Stimulated activated CD4-positive, alpha-beta T cell treated with anti-CD3 and anti-CD28 coated beads, Interleukin-12 subunit alpha, Interleukin-12 subunit beta, amount 100 ng/mL, for 4 hours (primary cell): Measurements from ENCODE around the gene PRKN.

ENCODE experiments used
- DNase-seq: peaks from one replicate; pipeline ENCODE4 v3.0.0-alpha.2; 2020

The PRKN gene

DNA sequence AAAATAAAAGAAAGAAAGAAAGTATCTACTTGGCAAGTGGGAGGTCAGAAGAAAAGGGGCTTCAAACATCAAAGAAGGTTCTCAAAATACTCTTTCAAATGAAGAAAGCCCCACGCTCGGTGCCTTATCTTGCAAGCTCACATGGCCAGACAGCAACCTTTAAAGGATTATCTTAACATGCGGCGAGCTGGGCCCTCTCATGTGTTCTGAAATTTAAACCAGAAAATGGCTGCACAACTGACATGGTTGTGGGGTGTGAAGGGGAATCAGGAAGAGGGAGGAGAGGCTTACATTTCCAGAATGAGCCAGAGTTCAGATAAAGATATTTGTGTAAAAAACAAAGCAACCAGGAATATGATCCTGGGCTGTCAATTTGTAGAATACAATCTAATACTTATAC is 363.1 kb downstream of the PRKN start:
- DNase-seq: no peak

DNA sequence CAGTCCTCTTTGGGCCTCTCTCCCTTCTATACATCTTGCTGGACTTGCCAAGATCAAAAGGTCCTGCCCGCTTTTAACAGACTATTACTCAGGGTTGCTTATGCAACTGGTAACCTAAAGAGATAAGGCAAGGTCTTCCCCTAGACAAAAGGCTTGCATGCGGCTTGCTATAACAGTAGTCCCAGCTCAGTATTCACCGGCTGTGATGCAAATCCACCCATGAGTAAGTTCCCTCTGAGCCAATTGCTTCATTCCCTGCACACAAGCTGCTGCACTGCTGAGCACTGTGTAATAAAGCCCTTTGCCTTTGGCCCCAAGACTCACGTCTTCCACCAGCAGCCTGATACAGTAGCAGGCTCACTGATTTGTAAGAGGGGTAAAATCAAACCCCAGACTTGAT is 363.8 kb downstream of the PRKN start:
- no peak for DNase-seq

DNA sequence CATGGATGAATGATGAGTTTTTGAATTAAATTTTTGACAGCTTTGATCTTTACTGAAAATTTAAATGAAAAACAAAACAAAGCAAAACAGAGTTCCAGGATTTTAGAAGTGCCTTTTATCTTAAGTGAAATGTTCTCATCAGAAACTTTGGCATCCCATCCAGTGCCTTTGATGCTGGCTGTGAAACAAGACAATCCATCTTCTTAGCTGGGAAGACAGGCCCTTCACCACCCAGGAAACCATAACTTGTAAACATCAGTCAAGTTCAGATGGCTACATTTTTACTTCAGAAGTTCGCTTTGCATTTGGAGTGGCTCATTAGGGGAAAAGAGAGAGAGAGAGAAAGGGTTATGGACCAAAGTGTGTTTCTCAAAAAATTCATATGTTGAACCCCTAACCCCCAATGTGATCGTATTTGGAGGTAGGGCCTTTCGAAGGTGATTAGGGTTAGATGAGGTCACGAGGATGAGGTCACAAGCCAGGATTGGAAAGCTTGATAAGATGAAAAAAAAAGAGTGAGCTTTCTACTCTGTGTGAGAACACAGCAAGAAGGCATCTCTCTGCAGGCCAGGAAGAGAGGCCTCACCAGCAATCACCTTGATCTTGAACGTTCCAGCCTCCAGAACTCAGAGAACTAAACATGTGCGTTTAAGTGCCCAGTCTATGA is 366.5 kb downstream of the PRKN start:
- no peak for DNase-seq

DNA sequence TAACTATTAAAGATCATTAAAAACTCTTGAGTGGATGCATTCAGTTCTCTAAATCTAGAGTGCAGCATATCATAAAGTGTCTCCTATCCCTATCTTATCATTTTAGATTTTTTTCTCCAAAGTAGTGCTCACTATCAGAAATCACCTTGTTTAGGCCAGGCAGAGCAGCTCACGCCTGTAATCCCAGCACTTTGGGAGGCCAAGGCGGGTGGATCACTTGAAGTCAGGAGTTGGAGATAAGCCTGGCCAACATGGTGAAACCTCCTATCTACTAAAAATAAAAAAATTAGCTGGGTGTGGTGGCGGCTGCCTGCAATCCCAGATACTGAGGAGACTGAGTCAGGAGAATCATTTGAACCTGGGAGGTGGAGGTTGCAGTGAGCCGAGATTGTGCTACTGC is 368.9 kb downstream of the PRKN start:
- no peak for DNase-seq

DNA sequence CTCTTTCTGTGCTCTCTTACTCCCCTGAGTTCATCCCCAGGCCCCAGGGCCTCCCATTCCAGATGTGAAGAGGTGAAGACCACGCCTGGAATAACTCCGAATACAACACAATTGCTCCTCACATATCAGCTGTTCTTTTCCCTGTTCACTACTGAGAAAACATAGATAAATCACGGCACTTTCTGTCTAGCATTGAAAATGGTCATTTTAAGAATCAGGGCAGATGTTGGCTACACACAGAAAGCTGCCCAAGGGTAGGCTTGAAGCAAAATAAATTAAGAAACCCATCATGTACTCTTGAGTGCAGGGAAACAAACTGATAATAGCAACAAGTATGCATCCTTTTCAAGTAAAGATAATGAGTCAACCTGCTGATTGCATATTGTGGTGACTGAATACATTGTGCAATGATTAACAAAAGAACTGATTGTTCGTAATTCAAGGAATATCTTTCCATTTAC is 382.5 kb downstream of the PRKN start:
- no peak for DNase-seq

DNA sequence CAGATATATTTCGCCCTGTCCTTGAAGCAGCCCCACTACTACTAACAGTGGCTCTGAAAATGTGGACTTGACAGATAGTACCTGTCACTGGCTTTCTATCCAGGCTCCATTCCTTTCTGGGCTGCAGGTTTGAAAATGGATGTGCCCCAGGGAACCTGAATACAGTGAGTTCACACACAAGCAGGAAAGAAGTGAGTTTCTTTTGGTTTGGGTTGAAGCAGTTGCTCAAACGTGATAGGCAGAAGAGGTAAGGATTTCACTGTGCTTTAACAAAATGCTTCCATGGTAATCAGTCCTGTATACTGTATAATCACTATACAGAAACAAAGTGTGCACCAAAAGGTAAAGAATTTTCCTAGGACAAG is 382.9 kb downstream of the PRKN start:
- DNase-seq: no peak

DNA sequence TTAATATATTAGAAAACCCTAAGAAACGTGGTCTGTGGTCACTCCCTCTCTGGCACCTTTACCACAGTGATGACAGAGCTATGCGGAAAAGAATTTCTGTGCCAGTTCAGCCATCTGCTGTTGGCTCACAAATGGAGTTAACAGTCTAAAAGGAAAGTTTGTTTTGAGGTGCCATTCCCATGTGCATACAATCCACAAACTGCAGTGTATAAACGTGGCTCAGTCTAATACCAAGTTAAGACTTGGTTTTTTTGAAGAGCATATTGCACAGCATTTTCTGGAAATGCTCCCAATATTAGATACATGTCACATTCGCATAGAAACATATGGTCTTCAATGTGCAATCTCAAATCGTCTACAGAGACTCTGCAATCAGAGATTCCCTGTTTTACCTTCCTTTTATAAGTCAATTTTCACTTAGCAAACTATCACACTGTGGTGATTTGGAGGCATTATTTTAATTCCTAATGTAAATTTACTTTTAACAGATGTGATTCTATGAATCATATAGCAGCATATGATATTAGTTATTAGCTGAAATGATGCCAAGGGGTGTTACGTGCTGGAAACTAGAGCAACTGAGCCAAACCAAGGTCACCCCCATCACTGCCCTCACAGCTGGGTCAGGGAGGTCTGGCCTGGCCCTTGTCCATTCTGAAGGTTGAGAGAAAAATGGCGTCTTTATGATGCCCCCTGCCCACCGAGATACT is 383.5 kb downstream of the PRKN start:
- no peak for DNase-seq

DNA sequence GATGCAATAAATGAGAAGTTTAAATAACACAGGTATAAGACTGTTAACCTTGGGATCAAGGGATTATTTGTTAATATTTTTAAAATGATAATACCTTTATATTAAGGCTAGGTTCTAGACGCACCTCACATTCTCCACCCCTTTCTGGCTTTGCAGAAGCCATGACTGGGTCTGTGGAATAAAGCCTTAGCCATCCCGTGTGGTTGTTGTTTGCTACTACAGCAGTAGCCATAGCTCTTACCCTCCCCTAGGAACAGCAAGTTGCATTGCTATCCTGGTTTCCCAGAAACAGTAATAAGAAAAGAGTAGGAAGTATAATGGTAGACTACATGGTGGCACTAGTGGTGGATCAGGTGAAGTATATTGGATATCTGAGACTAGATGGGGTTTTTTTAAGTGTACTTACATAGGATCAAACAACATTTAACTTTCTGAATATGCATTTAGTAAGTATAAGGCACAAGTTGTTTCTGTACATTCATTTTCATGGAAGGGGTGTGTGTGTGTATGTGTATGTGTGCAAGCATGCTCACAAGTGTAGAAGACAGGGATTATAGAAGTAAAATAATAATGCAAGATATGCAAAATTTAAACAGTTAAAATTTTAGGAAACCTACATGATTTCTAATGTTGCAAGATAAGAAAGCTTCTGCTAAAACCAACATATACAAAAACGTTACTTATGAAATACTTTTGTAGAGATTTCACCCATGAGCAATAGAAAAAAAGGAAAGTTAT is 384.2 kb downstream of the PRKN start:
- no peak for DNase-seq

DNA sequence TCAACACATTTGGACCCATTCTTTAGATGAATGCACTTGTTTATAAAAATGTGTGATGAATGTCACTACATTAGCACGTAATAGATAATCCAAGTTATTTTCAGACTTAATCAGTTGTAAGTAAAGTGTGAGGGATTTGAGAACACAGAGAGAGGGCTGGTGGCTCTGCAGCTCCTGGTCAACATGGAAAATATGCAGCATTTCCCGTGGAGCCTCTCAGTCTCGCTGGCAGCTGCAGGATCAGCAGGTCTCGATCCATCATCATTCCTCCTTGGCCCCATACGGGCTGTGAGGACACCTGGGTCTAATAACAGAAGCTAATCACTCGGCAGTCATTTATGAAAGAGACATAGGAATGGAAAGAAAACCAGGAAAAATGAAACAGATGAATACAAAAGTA is 390.2 kb downstream of the PRKN start:
- DNase-seq: no peak

DNA sequence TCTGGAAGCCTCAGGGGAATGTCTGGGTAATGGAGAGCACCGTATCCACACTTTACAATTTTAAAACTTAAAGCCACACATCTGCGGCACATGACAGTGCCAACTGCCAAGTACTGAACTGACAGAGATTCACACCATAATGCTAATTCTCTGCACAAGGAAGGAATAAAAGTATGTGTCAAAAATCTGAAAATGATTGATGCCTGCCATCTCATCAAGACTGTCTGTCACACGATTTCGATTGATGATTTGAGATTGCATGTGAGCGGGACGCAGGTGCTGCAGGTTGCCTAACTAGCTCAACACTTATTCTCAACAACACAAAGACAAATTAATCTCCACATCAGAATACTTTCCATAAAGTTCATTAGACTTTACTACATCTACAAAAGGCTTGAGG is 391.2 kb downstream of the PRKN start:
- DNase-seq: no peak

DNA sequence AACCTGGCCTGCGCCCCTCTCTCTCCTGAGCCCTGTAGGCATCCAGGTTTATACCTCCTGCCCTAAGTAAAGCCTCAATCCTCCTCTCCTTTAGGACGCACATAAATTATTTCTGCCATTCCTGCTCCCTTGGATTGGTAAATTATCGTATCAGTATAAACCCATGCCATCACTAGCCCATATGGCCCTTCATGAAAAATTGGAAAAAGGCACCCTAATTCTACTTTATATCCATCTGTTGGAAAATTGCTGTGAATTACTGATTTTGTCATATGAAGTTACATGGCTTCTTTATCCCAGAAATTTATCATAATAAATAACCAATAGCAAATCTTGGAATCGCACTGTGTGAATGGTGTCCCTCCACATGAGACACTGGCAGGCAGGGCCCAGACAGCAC is 395.2 kb downstream of the PRKN start:
- no peak for DNase-seq

DNA sequence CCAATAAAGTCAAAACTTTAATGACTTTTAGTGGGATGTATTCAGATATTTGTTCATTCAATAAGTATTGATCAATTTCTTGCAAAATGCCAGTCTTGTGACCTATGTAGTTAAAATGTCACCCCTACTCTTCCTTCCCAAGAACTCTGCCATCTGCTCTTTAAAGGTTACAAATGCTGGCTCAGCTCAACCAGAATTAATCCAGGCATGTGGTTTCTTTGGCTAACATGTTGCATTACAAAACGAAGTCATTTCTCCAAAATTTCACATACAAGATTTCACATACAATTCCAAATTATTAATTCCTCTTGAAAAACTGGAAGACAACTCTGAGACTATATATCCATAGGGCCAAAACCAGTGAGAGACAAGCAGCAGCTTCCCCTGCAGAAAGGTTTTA is 395.7 kb downstream of the PRKN start:
- no peak for DNase-seq

DNA sequence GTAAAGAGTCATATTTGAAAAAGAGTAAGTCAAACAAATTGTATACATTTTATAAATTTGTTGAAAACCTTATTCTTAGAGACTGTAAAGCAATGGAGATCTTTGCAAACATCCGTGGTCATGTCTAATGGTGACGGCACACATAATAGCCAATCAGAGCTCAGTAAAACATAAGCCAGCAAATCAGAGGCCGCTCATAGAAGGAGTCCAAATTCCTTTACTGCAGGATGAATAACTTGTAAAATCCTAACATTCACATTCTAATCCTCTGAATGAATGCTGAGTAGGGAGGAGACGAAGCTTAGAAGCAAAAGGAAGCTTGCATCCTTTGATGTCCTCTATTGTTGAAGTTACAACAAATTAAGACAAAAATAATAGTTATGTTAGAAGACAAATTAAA is 401.7 kb downstream of the PRKN start:
- no peak for DNase-seq

DNA sequence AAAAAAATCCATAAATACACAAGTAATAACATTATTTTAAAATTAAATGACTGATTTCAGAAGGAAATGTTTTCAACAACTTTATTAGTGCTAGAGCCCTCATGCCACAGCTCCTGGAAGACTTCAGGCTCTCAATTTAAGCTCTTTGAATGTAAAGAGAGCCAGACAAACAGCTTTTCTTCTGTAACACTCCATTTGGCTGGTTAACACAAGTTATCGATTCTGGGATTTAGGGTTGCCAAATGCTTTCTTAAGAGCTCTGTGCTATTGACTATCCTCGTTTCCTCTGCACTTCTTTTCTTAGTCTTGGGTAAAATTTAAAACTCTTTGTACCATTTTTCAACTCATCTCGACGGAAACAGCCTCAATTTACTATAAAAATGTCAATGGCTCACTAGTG is 402.5 kb downstream of the PRKN start:
- no peak for DNase-seq

DNA sequence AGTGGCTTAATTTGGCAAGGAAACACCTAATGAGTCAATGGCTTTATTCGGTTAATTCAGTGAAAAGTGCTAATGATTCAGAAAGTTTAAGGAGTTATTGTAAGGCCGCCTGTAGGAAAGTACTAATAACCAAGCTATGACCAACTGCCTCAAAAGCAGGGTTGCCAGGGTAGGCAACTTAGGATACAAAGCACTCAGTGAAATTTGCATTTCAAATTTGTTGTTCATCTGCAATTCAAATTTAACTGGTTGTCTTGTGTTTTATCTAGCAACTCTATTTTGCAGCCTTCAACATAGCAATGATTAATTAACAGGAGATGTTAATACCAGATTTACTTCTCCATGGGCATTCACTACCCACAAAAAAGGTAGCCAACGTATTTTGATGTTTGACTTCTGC is 412.3 kb downstream of the PRKN start:
- no peak for DNase-seq

DNA sequence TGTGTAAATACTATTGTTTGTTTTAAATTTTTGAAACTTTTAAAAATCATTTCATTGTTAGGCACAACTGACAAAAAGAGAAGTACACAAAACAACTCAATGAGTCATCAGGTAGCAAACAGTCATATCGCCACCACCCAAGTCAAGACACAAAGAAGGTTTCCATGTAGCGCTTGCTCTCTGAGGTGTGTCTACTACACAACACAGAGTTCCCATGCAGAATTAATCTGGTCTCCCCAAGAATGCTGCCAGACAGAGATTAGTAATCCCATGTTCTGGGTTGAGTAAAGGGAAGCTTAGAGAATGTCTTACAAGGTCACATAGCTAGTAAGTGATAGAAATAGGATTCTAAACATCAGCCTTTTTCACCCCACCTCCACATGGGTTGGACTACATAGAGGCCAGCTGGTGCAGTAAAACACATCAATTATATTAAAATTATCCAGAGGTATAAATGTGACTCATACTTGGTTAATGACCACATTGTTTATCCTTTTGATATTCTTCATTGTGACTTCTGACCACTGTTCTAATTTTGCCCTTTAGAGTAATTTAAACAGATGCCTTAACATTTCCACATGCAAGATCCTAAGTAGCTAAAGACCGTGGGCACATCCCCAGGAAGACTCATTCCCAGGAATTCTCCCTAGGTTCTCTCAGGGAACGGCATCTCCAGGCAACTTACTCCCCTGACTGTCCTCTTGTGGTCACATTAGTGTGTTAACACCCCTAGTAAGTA is 413.5 kb downstream of the PRKN start:
- no peak for DNase-seq

DNA sequence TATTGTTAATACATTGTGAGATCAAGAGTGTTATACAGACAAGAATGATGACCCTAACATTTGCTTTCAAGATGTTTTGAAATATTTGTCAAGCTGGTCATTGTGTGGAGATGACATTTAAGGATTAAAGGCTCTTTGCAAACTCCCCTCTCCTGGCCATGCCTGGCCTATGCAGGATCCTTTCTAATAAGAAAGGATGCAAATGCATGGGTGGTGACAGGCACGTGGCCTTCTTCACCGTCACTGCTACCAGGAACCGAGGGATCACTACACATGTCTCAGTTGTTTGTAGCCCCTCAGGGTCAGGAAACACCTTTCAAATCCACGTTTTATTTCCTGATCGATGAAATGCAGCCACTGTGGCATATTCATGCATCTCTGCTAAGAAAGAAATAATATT is 419.7 kb downstream of the PRKN start:
- DNase-seq: no peak

DNA sequence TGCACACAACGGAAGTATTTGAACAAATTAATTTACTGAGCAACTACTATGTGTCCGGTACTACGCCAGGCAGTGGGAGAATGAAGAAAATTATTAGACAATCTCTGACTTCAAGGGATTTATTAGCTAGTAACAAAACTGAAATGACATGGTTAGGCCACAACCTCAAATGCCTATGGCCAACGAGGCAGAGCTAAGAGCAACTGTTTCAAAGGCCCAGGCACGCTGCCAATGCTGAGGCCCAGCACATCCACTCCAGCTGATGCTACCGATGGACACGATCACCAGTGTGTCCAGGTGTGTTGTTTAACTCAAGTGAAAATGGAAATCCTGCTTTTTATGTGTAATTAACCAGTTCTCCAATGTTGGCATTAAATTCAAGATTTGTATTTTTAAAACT is 420.9 kb downstream of the PRKN start:
- no peak for DNase-seq

DNA sequence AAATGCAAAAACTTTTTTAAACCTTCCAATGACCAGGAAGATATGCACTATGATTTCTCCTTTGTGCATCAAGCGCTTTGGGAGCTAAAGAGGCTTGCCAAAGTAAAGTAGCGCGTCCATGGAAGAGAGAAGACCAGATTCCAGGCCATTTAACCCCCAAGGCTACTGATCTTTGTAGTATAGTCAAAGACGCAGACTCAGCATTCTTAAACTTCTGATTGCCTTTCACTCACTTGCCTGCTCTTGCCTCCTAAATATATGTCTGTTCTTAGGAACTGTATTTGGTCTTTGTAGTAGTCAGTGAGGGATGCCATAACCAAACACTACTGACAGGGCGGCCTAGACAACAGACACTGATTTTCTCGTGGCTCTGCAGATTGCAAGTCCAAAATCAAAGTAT is 426.4 kb downstream of the PRKN start:
- no peak for DNase-seq

DNA sequence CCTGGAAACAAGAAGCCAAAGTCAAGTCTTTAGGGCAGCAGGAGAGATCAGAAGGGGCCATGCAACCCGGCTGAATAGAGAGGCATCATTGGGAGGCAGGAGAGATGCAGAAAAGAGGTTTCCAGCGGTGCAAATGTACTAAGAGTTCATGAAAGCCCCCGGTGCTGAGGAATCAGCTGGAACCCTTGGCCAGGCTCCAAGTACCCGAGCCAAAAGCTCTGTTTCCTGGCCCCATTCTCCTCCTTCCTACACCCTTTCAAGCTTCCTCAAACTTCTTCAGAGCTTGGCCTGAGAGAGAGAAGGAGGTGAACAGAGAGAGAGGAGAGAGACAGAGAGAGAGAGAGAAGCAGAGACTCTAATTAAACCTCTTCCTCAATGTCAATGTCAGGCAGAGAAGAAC is 433.5 kb downstream of the PRKN start:
- no peak for DNase-seq

DNA sequence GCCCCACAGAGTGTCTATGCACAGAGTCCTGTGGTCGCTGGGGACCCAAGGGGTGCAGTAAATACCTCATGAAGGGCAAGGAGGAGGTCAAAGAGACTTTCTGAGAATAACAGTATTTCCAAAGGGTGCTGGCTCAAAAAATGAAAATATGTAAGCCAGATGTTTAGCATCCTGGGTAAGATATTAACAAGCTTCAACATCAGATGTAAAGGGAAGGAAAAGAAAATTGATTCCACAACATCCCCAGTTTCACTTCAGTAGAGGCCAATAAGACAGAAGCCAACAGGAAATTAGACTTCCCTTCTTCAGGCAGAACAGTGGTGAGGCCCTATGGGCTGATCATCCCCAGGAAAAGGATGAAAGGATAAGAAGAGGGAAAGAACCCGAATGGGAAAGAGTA is 434.7 kb downstream of the PRKN start:
- DNase-seq: no peak

DNA sequence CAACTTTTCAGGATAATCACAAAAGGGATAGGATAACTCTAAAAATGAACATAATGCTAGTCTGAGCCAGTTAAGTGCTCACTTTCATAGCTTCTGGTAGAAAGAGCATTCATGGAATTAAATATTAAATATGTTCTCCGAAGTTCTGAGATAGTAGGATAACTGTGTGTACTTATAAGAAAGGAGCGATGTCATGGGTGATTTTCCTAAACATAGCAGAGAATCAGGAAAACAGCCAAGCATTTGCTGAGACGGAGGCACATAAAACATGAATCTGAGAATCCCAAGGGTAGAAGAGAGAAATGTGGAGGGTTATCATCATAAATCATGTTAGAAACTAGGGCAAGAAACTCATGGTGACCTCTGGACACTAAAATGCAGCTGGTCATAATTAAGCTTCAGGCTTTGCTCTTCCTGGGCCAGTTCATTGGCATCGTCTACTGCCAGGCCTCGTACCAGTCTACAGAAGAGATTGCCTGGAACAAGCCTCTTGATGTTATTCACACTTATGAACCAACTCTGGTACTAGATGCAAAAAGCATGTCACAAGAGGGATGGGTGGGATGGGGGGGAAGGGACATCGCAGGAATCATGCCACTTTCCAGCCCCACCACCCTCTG is 436.6 kb downstream of the PRKN start:
- DNase-seq: no peak

DNA sequence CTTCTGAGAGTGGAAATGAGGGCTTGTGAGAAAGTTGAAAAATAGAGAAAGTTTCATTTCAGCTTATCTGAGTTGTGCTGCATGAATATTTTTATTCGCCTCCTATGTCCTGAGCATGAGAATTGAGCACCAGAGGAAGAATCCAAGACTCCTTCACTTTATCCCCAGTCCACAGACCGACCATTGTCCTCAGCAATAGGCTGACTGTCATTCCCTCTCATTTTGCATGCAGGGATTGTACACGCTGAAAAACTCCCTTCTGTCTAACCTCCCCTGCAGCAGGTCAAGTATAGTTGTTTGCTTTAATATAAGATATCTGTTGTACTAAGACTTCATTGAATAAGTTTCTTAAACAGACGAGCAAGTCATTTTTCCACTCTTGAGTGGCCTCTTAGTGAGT is 437.6 kb downstream of the PRKN start:
- DNase-seq: no peak
